HEK293T (cell line): ENCODE results near the gene MIEN1.

Source experiments
- CTBP1 ChIP-seq: fragments of 450-650 bp; IDR thresholded peaks from 2 replicates; pipeline ENCODE4 v1.6.1; 2016; ENCODE audit warnings: borderline replicate concordance
- FOXK2 ChIP-seq: fragments of 450-650 bp; IDR thresholded peaks from 2 replicates; pipeline ENCODE4 v1.6.1; 2016; ENCODE audit warnings: mild to moderate bottlenecking
- LEF1 ChIP-seq: fragments of 450-650 bp; IDR thresholded peaks from 2 replicates; pipeline ENCODE4 v1.6.1; 2017; ENCODE audit warnings: mild to moderate bottlenecking, borderline replicate concordance
- NFRKB ChIP-seq: fragments of 450-650 bp; IDR thresholded peaks from 2 replicates; pipeline ENCODE4 v1.6.1; 2016; ENCODE audit warnings: mild to moderate bottlenecking, moderate library complexity
- TARDBP ChIP-seq: fragments of 450-650 bp; IDR thresholded peaks from 2 replicates; pipeline ENCODE4 v1.6.1; 2016

DNA sequence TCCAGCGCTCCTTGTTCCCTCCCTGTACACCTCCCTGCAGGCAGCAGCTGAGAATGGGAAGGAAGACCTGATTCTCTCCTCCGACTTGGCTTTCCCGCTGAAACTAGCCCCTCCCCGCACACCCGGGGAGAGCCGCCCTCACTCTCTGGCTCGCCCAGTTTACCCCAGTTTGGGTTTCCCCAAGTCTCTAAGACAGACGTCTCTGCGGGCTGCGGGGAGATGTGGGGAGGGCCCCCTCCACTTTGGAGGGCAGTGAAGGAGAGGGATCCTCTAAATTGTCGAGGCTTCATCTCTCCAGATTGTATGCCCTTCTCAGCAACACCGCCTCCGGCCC lies 8.2 kb upstream of the MIEN1 start:
- TF ChIP-seq FOXK2 (no peak), TARDBP (no peak), NFRKB (no peak), CTBP1 (no peak), LEF1 (no peak)
